GM19043 (cell line): ENCODE results near the gene FAM83G.
A peak's percentile ranks its signal among the peaks of the same experiment; 100 is the strongest.

Source experiments
- ATAC-seq: cut with Tn5 transposase; IDR thresholded peaks from one replicate; pipeline ENCODE4 v1.9.1; 2021; ENCODE audit warnings: low read depth; ENCODE audit not compliant: unreplicated experiment

FAM83G gene

DNA sequence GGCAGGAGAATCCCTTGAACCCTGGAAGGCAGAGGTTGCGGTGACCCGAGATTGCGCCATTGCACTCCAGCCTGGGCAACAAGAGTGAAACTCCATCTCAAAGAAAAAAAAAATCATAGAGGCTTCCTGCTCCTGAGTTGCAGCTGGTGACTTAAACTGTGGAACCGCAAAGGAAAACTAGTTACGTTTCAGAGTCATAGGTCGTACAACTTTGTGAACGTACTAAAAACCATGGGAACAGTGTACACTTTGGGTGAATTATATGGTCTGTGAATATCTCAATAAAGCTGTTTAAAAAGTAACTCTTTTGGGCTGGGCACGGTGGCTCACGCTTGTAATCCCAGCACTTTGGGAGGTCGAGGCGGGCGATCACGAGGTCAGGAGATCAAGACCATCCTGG is 29.0 kb downstream of the FAM83G start:
- no peak for ATAC-seq

- ATAC-seq = no peak
Measured at GRCh38 chr17:18974407-18975149, 30.0 kb downstream of the FAM83G start.

- ATAC-seq = no peak
Measured at GRCh38 chr17:18971801-18972200, 32.8 kb downstream of the FAM83G start.

DNA sequence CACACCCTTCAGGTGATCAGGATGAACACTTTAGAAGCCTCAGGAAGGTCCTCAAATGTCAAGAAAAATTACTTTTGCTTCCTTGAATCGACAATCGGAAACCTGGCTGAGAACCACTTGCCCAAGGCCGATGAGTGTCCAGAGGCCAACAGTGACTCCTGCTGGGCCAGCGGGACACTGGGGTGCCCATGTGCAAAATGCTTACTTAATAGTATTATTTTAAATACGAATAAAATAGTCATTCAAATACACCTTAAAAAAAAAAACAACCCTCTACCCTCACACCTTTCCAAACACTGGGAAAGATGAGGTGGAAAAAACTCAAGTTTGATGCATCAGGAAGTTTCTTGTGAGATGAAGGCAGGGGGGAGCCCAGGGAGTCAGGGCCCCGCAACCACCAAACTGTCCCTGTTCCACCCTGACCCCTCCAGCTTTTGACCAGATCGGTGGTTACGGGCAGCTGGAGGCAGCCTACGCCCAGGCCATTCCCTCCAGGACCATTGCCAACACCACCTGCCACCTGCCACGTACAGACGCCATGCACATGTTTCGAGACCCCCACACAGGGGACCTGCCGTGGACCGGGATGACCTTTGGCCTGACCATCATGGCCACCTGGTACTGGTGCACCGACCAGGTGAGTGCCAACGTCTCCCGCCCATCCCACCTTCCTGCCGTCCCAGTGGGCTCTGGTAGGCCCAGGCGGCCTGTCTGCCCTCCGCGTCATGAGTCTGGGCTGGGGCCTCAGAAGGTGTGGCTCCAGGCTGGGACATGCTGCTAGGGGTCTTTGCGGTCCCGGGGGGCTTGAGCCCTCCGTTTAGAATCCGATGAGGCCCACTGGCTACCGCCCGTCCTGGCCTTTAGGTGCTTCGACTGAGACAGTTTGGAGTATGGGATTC is 33.7 kb downstream of the FAM83G start:
- no peak for ATAC-seq

- ATAC-seq = no peak
Measured at GRCh38 chr17:18968945-18969887, 35.3 kb downstream of the FAM83G start.

- no peak for ATAC-seq
Measured at GRCh38 chr17:18968345-18968744, 36.2 kb downstream of the FAM83G start.

GRCh38 chr17:18967916-18968315 is 36.6 kb downstream of the FAM83G start:
- ATAC-seq = no peak

DNA sequence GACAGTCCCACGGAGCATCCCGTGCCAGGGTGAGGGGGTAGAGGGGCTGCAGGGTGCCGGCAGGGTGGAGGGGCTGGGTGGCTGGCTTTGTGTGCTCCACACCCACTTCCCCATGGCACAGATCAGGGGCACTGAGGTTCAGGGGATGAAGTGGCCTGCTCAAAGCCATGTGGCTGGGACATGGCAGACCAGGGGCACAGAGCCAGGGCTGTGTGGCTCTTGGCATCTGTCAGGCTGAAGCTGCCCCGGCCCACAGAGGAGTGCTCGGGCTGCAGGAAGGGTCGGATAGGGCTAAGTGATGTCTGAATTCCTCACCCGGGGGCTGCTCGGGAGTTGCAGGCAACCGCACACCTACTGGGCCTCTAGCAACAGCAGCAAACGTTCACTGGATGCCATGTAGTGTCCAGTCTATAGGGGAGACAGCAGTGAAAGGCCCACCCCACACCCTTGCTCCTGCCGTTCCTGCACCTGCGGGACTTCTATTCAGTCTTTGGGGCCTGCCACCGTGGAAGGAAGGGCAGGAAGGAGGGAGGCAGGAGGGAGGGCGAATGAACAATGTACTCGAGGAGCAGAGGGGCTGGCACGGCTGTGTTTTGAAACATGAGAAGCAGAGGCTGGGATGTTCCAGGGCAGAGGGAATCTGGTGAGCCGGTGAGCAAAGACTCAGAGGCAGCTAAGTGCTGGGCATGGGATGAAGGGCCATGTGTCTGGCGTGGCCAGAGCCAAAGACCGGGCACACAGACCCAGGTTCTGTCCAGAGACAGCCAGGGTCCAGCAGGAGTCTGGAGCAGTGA is 37.5 kb downstream of the FAM83G start:
- ATAC-seq = no peak

DNA sequence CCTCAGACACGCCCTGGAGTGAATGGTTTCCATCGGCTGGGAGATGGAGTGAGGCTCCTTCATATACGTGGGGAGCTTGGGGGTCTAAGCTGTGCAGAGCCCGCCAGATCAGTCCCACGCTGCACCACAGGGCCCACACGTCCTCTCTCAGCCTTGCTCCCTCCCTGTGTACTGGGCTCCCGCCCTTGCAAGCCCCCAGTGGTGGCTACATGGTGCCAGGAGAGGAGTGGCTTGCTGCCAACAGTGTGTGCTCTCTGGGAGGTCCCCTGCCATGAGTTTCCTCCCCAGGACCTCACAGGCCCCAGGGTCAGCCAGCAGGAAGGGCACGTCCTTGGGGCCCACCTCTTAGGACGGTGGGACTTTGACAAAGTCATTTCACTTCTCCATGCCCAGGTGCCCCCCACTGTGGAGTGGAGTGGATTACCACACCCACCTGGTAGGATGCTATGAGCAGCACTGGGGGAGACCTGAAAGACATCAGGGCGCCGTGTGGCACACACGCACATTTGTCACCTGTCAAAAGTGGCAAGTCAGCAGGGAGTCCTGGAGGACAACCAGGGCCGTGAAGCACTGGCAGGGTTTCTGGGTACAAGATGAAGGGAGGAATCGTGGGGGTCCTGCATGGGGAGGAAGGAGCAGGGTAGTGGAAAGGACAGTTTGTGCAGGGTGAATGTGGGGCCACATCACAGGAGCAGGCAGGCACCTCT is 38.9 kb downstream of the FAM83G start:
- no peak for ATAC-seq

DNA sequence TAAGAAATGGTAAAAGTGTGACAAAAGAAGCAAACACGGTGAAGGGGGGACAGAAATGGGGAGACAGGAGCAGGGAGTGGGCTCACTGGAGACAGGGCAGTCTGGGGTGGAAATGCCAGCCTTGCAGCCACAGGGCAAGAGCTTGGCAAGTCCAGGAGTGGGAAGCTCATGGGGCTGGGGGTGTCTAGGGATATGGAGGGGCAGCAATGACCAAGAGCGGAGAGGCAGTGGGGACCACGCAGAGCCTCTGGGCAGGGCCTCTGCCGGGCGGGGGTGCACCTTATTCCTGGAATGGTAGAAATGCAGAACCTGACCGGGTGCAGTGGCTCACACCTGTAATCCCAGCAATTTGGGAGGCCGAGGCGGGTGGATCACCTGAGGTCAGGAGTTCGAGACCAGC is 40.0 kb downstream of the FAM83G start:
- ATAC-seq = no peak

- no peak for ATAC-seq
Measured at GRCh38 chr17:18964018-18964351, 40.6 kb downstream of the FAM83G start.

DNA sequence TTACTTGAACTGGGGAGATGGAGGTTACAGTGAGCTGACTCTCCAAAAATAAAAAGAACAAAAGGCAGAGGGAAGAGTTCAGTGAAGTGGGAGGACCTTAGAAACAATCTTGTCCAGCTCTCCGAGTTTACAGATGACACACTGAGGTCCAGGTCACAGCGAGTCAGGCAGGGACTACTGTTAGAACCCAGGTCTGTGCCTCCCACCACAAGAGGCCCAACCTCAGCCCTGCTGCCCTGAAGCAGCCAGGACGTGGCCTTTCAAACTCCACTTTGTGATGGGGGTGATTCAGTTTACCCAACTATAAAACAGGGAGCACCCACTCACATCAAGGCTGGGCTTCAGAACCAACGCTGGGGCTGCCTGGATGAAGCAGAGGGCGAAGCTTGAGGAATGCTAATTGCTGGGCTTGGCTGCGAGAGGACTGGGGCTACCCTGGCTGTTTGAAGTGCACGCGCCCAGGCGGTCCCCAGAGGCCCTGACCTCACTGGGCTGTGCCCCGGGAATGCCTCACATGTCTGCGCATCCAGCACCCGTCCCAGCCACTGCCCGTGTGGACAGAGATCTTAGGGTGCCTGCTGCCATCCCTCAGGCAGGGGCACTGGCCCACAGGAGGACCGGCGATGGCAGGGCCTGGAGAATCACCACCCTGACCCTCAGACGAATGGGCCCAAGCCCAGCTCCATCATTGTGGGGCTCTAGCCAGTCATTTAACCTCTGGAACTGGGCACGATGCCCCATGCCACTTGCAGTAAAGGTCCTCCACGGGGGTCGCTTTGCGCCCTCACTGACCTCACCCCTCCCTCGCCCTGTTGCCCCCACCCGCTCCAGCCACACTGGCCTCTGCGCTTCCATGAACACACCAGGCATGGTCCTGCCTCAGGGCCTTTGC is 41.2 kb downstream of the FAM83G start:
- no peak for ATAC-seq

- ATAC-seq = no peak
Measured at GRCh38 chr17:18962494-18962815, 42.1 kb downstream of the FAM83G start.

- ATAC-seq = no peak
Measured at GRCh38 chr17:18961634-18962493, 42.7 kb downstream of the FAM83G start.

DNA sequence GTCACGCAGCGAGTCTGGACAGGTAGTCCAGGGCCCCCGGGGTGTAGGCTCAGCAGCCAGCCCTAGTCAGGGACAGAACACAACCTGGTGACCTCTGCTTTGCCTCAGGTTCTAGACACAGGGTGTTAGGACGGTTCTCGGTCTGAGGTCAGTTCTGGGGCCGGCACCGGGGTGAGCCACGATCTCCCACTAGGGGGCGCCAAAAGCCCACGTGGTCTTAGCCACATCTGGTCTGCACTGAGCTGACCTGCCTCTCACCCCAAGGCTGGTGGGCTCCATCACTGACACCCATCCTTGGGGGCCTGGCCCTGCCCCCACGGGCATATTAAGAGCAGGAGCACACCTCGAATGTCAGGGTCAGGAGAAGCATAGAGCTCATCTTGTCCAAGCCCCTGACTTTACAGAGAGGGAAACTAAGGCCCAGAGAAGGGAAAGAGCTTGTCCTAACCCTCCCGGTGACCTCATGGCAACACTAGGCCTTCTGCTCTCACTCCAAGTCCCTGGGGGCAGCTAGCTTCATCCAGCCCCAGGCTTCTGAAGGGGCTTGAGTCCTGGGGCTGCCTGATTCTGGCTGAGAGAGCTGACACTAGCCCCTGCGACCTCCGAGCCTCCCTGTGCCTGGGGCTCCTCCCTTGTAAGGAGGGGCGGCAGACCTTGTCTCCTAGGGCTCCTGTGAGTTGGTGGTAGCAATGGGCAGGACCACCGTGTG is 43.6 kb downstream of the FAM83G start:
- peak; percentile 55 for ATAC-seq

GRCh38 chr17:18960241-18960665 is 44.3 kb downstream of the FAM83G start:
- ATAC-seq = no peak

- no peak for ATAC-seq
Measured at GRCh38 chr17:18959845-18960240, 44.7 kb downstream of the FAM83G start.
